ENCODE measurements around the gene SMAP2. TPM values are rescaled to one million over a fixed set of nuclear protein-coding genes. Genes with fewer than 3 reads are reported as not detected.

The SMAP2 gene
- total and polyA plus RNA-seq, 10 of the 15 experiments (the other 5 are each of a cell fraction or from before 2014, with no cell fraction given), result 33.4 to 177 (median 105) TPM

- TF ChIP-seq, protein P1, sequence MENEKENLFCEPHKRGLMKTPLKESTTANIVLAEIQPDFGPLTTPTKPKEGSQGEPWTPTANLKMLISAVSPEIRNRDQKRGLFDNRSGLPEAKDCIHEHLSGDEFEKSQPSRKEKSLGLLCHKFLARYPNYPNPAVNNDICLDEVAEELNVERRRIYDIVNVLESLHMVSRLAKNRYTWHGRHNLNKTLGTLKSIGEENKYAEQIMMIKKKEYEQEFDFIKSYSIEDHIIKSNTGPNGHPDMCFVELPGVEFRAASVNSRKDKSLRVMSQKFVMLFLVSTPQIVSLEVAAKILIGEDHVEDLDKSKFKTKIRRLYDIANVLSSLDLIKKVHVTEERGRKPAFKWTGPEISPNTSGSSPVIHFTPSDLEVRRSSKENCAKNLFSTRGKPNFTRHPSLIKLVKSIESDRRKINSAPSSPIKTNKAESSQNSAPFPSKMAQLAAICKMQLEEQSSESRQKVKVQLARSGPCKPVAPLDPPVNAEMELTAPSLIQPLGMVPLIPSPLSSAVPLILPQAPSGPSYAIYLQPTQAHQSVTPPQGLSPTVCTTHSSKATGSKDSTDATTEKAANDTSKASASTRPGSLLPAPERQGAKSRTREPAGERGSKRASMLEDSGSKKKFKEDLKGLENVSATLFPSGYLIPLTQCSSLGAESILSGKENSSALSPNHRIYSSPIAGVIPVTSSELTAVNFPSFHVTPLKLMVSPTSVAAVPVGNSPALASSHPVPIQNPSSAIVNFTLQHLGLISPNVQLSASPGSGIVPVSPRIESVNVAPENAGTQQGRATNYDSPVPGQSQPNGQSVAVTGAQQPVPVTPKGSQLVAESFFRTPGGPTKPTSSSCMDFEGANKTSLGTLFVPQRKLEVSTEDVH (IDR thresholded peaks at IDR 0.05; ENCODE audit: low read depth, partially characterized antibody), result no peak
- TF ChIP-seq, protein P2, sequence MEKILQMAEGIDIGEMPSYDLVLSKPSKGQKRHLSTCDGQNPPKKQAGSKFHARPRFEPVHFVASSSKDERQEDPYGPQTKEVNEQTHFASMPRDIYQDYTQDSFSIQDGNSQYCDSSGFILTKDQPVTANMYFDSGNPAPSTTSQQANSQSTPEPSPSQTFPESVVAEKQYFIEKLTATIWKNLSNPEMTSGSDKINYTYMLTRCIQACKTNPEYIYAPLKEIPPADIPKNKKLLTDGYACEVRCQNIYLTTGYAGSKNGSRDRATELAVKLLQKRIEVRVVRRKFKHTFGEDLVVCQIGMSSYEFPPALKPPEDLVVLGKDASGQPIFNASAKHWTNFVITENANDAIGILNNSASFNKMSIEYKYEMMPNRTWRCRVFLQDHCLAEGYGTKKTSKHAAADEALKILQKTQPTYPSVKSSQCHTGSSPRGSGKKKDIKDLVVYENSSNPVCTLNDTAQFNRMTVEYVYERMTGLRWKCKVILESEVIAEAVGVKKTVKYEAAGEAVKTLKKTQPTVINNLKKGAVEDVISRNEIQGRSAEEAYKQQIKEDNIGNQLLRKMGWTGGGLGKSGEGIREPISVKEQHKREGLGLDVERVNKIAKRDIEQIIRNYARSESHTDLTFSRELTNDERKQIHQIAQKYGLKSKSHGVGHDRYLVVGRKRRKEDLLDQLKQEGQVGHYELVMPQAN (conservative IDR thresholded peaks at IDR 0.05), result 0 out of 2 replicates have a peak, but pooled peaks have one; percentile 19
- TF ChIP-seq ATF7 (IDR thresholded peaks at IDR 0.05; ENCODE audit: low read depth) (no peak), RAD51 (IDR thresholded peaks at IDR 0.05) (no peak), FOXK2 (IDR thresholded peaks at IDR 0.05) (no peak)
Observed at GRCh38 chr1:40386359-40386723, 12.8 kb downstream of the SMAP2 start (continued).

DNA sequence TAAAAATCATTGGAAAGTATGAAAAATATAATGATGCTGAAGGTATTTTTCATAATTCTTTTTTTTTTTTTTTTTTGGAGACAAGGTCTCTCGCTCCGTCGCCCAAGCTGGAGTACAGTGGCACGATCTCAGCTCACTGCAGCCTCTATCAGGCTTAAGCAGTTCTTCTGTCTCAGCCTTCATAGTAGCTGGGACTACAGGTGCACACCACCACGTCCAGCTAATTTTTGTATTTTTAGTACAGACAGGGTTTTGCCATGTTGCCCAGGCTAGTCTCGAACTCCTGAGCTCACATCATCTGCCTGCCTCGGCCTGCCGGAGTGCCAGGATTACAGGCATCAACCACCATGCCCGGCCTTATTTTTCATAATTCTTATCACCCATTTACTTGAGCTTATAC lies 13.3 kb downstream of the SMAP2 start:
- in situ Hi-C loops (cut with MboI), result no loop called here
- CTCF ChIA-PET, result interaction anchor here (1.2 to 18.7 kb wide), 9 partner anchors 9 to 234 kb away, joined by 3 to 271 read pairs (median 9); partner anchors contain the start of gene SMAP2
- ATAC-seq (no peak), FAIRE-seq (no peak), DNase-seq (ENCODE audit: low read depth, low spot score) (no peak)
- under 1% methylated on average over 6 of the region's 9 CpGs for WGBS (ENCODE audit: insufficient coverage, insufficient replicate concordance, low lambda C conversion rate, missing lambda C conversion rate)
- no peaks in the 10 kb centered on the region for H4K20me1 ChIP-seq (ENCODE audit: control insufficient read depth, insufficient read depth)
- POLR2A ChIA-PET, result interaction anchor here (0.6 to 15.7 kb wide), 12 partner anchors 8 to 337 kb away, joined by 3 to 243 read pairs (median 10); partner anchors contain the start of gene SMAP2
- H3K27me3 ChIP-seq (replicated peaks in 1 of 2; ENCODE audit: control insufficient read depth in 2 of 2, insufficient read depth in 2 of 2, low read length in 1 of 2), result no peaks in the 10 kb centered on the region
- peak overlapping the region; percentile 66 for H3K4me3 ChIP-seq
- peak overlapping the region; percentile 91 for H3K9ac ChIP-seq (ENCODE audit: control insufficient read depth, insufficient read depth, low read length)
- peaks cover 94% of the 10 kb centered on the region for H3K79me2 ChIP-seq (ENCODE audit: control insufficient read depth, insufficient read depth, low read length)
- intact Hi-C loops (cut with micrococcal nuclease; ENCODE audit: unreplicated experiment), result no loop called here
- H3K36me3 ChIP-seq (ENCODE audit: control insufficient read depth in 2 of 2, insufficient read depth in 2 of 2, low read length in 1 of 2), result peaks cover 2 to 13% of the 10 kb centered on the region in 2 experiments
- H3K27ac ChIP-seq (ENCODE audit: control insufficient read depth, insufficient read depth), result peak overlapping the region; percentile 97
- H3K4me1 ChIP-seq (ENCODE audit: control insufficient read depth, insufficient read depth, low read length), result peaks cover 69% of the 10 kb centered on the region
- peak; percentile 46; the same call in 1 of the 2 replicates for TF ChIP-seq POLR2AphosphoS2 (IDR thresholded peaks at IDR 0.05; ENCODE audit: low read depth, low read length)
- 0 out of 2 replicates have a peak, but pooled peaks have one; percentile 18 for TF ChIP-seq HDGF (IDR thresholded peaks at IDR 0.05)
- TF ChIP-seq, protein P3, sequence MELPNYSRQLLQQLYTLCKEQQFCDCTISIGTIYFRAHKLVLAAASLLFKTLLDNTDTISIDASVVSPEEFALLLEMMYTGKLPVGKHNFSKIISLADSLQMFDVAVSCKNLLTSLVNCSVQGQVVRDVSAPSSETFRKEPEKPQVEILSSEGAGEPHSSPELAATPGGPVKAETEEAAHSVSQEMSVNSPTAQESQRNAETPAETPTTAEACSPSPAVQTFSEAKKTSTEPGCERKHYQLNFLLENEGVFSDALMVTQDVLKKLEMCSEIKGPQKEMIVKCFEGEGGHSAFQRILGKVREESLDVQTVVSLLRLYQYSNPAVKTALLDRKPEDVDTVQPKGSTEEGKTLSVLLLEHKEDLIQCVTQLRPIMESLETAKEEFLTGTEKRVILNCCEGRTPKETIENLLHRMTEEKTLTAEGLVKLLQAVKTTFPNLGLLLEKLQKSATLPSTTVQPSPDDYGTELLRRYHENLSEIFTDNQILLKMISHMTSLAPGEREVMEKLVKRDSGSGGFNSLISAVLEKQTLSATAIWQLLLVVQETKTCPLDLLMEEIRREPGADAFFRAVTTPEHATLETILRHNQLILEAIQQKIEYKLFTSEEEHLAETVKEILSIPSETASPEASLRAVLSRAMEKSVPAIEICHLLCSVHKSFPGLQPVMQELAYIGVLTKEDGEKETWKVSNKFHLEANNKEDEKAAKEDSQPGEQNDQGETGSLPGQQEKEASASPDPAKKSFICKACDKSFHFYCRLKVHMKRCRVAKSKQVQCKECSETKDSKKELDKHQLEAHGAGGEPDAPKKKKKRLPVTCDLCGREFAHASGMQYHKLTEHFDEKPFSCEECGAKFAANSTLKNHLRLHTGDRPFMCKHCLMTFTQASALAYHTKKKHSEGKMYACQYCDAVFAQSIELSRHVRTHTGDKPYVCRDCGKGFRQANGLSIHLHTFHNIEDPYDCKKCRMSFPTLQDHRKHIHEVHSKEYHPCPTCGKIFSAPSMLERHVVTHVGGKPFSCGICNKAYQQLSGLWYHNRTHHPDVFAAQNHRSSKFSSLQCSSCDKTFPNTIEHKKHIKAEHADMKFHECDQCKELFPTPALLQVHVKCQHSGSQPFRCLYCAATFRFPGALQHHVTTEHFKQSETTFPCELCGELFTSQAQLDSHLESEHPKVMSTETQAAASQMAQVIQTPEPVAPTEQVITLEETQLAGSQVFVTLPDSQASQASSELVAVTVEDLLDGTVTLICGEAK (IDR thresholded peaks at IDR 0.05; ENCODE audit: borderline replicate concordance), result peak; percentile 14; the same call in 1 of the 2 replicates
- TF ChIP-seq, protein P4, sequence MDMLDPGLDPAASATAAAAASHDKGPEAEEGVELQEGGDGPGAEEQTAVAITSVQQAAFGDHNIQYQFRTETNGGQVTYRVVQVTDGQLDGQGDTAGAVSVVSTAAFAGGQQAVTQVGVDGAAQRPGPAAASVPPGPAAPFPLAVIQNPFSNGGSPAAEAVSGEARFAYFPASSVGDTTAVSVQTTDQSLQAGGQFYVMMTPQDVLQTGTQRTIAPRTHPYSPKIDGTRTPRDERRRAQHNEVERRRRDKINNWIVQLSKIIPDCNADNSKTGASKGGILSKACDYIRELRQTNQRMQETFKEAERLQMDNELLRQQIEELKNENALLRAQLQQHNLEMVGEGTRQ (IDR thresholded peaks at IDR 0.05; ENCODE audit: borderline replicate concordance, low read depth, low read length), result no peak
- SMC1A ChIA-PET (ENCODE audit: uncharacterized antibody, unreplicated experiment), result interaction anchor here (0.7 to 18.1 kb wide), 12 partner anchors 6 to 243 kb away, joined by 3 to 426 read pairs (median 19); partner anchors contain the start of gene SMAP2
- no TSS peak for BruUV-seq (replicated peaks)
- peak overlapping the region; percentile 96 for H3K4me2 ChIP-seq (ENCODE audit: control insufficient read depth, insufficient read depth)
- H3K9me3 ChIP-seq (replicated peaks; ENCODE audit: control insufficient read depth, insufficient read depth, low read length), result no peaks in the 10 kb centered on the region
- RAD21 ChIA-PET (ENCODE audit: unreplicated experiment), result interaction anchor here (0.8 to 12.1 kb wide), 18 partner anchors 7 to 303 kb away, joined by 3 to 189 read pairs (median 6); partner anchors contain the start of genes COL9A2, RLF, SMAP2 and ZFP69B
- H2AFZ ChIP-seq (ENCODE audit: control insufficient read depth, low read depth, low read length), result no peak overlapping the region

All from GM12878 (cell line).